ENCODE data around the gene CMIP. TPM values are rescaled to one million over a fixed set of nuclear protein-coding genes. Genes with fewer than 3 reads are reported as not detected.

CMIP gene
- total RNA-seq, 2 donors from 2014 or later = 30.1 to 95.1 TPM

GRCh38 chr16:81515721-81516120 is 71.1 kb downstream of the CMIP start:
- no peak for DNase-seq (ENCODE audit: low spot score)
- no peaks in the 10 kb centered on the region for H3K36me3 ChIP-seq
- no peaks in the 10 kb centered on the region for H3K4me1 ChIP-seq (replicated peaks)
- H3K9me3 ChIP-seq = no peaks in the 10 kb centered on the region
- H3K4me3 ChIP-seq = no peak overlapping the region
- H3K27ac ChIP-seq = no peak overlapping the region
- no peaks in the 10 kb centered on the region for H3K27me3 ChIP-seq (replicated peaks; ENCODE audit: insufficient read depth)
- TF ChIP-seq, protein P1, sequence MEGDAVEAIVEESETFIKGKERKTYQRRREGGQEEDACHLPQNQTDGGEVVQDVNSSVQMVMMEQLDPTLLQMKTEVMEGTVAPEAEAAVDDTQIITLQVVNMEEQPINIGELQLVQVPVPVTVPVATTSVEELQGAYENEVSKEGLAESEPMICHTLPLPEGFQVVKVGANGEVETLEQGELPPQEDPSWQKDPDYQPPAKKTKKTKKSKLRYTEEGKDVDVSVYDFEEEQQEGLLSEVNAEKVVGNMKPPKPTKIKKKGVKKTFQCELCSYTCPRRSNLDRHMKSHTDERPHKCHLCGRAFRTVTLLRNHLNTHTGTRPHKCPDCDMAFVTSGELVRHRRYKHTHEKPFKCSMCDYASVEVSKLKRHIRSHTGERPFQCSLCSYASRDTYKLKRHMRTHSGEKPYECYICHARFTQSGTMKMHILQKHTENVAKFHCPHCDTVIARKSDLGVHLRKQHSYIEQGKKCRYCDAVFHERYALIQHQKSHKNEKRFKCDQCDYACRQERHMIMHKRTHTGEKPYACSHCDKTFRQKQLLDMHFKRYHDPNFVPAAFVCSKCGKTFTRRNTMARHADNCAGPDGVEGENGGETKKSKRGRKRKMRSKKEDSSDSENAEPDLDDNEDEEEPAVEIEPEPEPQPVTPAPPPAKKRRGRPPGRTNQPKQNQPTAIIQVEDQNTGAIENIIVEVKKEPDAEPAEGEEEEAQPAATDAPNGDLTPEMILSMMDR (IDR thresholded peaks at IDR 0.05) = no peak
- TF ChIP-seq POLR2AphosphoS5 (IDR thresholded peaks at IDR 0.05) = no peak
- TF ChIP-seq POLR2A (IDR thresholded peaks at IDR 0.05) = no peak
- 65% methylated on average over 10 of the region's 10 CpGs for WGBS
- intact Hi-C loops (cut with DNase I) = no loop called here

- 94% methylated on average over 14 of the region's 14 CpGs for WGBS
- H3K4me3 ChIP-seq = no peak overlapping the region
- no peak overlapping the region for H3K27ac ChIP-seq
- H3K36me3 ChIP-seq = no peaks in the 10 kb centered on the region
- no peak for DNase-seq (ENCODE audit: low spot score)
- H3K27me3 ChIP-seq (replicated peaks; ENCODE audit: insufficient read depth) = no peaks in the 10 kb centered on the region
- H3K4me1 ChIP-seq (replicated peaks) = no peaks in the 10 kb centered on the region
- H3K9me3 ChIP-seq = no peaks in the 10 kb centered on the region
- TF ChIP-seq, protein P1 (IDR thresholded peaks at IDR 0.05) = no peak
- no peak for TF ChIP-seq POLR2A (IDR thresholded peaks at IDR 0.05)
- no peak for TF ChIP-seq POLR2AphosphoS5 (IDR thresholded peaks at IDR 0.05)
- intact Hi-C loops (cut with DNase I) = no loop called here
Measured at GRCh38 chr16:81516478-81517149, 72.0 kb downstream of the CMIP start.

- intact Hi-C loops (cut with DNase I) = no loop called here
Measured at GRCh38 chr16:81517150-81517499, 72.5 kb downstream of the CMIP start.

DNA sequence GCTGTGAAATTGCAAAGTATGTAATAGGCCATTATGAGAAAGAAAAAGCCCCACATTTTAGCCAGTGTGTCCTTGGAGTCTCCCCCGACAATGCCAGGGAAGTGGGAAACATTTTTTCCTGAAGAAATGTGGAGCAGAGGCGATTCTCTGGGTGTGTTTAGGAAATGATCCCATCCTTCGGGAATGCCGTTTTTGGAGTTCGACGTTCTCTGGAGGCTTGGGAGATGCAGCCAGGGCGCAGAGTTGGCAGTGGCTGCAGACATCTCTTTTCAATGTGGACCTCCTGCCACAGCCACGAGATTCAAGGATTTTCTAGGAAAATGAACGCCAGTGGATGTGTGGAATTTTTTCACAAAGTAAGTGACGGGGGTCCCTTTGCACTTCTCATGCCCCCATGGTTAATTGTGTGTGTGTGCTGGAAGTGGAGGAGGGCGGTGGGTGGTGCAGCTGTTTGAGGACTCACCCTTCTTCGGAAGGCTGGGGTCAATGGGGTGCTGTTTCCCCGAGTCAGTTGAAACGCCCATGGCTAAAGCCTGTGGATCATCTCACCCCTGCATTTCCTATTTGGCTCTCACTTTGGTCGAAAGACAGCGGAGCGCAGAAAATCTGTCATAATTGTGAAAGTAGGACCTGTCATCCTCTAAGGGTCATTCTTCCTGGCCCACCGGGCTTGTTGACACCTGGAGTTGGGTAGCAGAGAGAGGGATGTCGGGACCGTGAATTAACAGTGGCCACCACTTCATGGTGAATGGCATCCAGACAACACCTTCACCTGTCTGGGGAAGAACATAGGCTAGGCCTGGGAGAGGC is 73.2 kb downstream of the CMIP start:
- WGBS = 86% methylated on average over 20 of the region's 20 CpGs
- TF ChIP-seq POLR2AphosphoS5 (IDR thresholded peaks at IDR 0.05) (no peak), POLR2A (IDR thresholded peaks at IDR 0.05) (no peak)
- TF ChIP-seq, protein P1 (IDR thresholded peaks at IDR 0.05) = no peak
- intact Hi-C loops (cut with DNase I) = no loop called here
- H3K27me3 ChIP-seq (replicated peaks; ENCODE audit: insufficient read depth) = no peaks in the 10 kb centered on the region
- H3K9me3 ChIP-seq = no peaks in the 10 kb centered on the region
- H3K4me1 ChIP-seq (replicated peaks) = no peaks in the 10 kb centered on the region
- no peak overlapping the region for H3K4me3 ChIP-seq
- no peak overlapping the region for H3K27ac ChIP-seq
- H3K36me3 ChIP-seq = no peaks in the 10 kb centered on the region
- DNase-seq (ENCODE audit: low spot score) = no peak

More at GRCh38 chr16:81517150-81517499, 72.5 kb downstream of the CMIP start:
- TF ChIP-seq POLR2AphosphoS5 (IDR thresholded peaks at IDR 0.05) = no peak
- no peak for TF ChIP-seq POLR2A (IDR thresholded peaks at IDR 0.05)
- TF ChIP-seq, protein P1 (IDR thresholded peaks at IDR 0.05) = no peak
- no peaks in the 10 kb centered on the region for H3K4me1 ChIP-seq (replicated peaks)
- no peak overlapping the region for H3K4me3 ChIP-seq
- DNase-seq (ENCODE audit: low spot score) = no peak
- no peaks in the 10 kb centered on the region for H3K27me3 ChIP-seq (replicated peaks; ENCODE audit: insufficient read depth)
- WGBS = 96% methylated on average over 4 of the region's 4 CpGs
- no peak overlapping the region for H3K27ac ChIP-seq
- no peaks in the 10 kb centered on the region for H3K9me3 ChIP-seq
- no peaks in the 10 kb centered on the region for H3K36me3 ChIP-seq

GRCh38 chr16:81518439-81518757 is 73.8 kb downstream of the CMIP start:
- no peak for TF ChIP-seq POLR2AphosphoS5 (IDR thresholded peaks at IDR 0.05)
- TF ChIP-seq, protein P1 (IDR thresholded peaks at IDR 0.05) = no peak
- no peak for TF ChIP-seq POLR2A (IDR thresholded peaks at IDR 0.05)
- H3K9me3 ChIP-seq = no peaks in the 10 kb centered on the region
- H3K4me1 ChIP-seq (replicated peaks) = no peaks in the 10 kb centered on the region
- H3K27ac ChIP-seq = no peak overlapping the region
- intact Hi-C loops (cut with DNase I) = no loop called here
- H3K4me3 ChIP-seq = no peak overlapping the region
- no peaks in the 10 kb centered on the region for H3K27me3 ChIP-seq (replicated peaks; ENCODE audit: insufficient read depth)
- WGBS = 80% methylated on average over 8 of the region's 8 CpGs
- no peaks in the 10 kb centered on the region for H3K36me3 ChIP-seq
- no peak for DNase-seq (ENCODE audit: low spot score)

Measured in prostate gland (tissue), 2 donors.